Sciatic nerve (tissue), 2 donors: ENCODE results near the gene ARHGAP20. TPM values are rescaled to one million over a fixed set of nuclear protein-coding genes. Genes with fewer than 3 reads are reported as not detected.

Experiments used
- ATAC-seq: fragments of 200-7000 bp; cut with Tn5 transposase; one replicate; pipeline ENCODE4 v1.9.1; 2020; ENCODE audit warnings: mild to moderate bottlenecking, moderate library complexity
- DNase-seq: peaks from one replicate; pipeline ENCODE4 v3.0.0-alpha.2; 2020; ENCODE audit warnings: low spot score
- intact Hi-C: fragments of 100-400 bp; cut with DNase I; formaldehyde crosslinking; loops from one replicate; pipeline ENCODE4 v1.14.2; 2022
- total RNA-seq: library from RNA; stranded (reverse); fragmentation: NEBNext Ultra II Directional; extraction: Animal tissue kit (Norgen Biotek cat#: 25700); gene quantifications from one replicate; pipeline ENCODE4 v1.2.1, GENCODE V29; 2021
- donor health status: DM: no; HTN: no; CAD: no.
- donor health status: DM: no; HTN: no; CAD: no.

ARHGAP20 gene
- total RNA-seq, 1 donor from 2014 or later, result 7.7 TPM

- no peak for ATAC-seq
- DNase-seq, result no peak
- intact Hi-C loops, result no loop called here
These were observed 16.2 kb upstream of the ARHGAP20 start for GRCh38 chr11:110728476-110728875.

DNA sequence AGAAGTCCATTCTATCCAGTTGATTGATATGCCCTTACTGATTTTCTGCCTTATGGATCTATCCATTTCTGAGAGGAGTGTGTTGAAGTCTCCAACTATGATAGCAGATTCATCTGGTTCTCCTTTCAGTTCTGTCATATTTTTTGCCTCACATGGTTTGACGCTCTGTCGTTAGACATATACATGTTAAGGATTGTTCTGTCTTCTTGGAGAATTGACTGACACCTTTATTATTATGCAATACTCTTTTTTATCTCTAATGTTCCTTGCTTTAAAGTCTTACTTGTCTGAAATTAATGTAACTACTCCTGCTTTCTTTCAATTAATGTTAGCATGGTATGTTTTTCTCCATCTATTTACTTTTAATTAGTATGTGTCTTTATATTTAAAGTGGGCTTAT lies 12.1 kb upstream of the ARHGAP20 start:
- intact Hi-C loops, result no loop called here
- no peak for DNase-seq
- ATAC-seq, result no peak

DNA sequence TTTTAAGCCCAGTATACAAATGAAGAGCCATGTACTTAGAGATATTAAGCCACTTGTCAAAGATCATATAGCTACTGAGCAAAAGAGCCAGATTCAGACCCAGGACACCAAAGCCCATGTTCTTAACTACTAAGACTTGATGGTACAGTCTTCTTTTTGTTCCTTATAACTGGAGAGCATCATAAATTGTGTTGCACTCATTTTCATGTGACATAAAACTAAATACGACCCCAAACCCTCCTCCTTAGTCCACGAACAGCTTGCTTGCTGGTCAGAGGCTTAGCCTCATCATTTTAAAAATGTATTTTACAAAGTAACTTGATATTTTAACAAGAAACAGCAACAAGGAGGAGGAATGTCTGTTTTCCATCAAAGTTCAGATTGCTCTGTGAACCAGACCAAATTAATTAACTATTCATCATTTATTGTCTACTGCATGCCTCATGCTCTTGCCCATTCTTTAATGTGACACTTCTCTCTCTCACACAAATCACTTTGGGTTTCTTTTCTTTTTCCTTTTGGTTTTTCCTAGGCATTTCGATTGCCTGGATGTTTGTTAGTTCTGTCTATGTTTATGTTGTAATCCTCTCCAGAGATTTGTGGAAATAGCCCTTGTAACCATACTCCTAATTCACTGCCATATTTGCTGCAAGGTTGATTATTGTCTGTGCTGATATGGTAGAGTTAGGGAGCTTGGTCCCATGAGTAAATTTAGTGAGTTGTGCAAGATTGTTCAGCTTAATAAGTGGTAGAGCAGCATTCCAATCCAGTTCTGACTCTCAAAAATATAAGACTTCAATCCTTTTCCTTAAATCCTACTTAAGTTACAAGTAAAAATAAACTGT lies 8.4 kb upstream of the ARHGAP20 start:
- intact Hi-C loops, result no loop called here
- DNase-seq, result no peak
- ATAC-seq, result peak; percentile 48

DNA sequence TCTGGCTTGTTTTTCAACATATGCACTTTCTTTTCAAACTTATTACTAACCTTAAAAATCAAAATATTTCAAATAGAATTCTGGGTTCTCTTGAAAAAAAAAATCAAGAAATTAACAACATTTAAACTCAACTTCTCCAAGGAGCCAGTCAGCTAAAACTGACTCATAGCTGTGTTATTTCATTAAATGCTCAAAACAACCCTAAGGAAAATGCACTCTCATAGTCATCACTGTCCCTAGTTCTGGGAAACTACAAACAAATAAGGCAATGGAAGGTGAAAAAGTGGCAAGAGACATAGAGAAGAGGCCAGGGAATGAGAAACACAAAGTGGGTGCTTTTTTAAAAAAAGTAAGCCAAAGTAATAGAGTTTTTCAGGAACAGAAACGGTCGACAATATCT lies 4.1 kb upstream of the ARHGAP20 start:
- no peak for DNase-seq
- intact Hi-C loops, result loop anchor here (10.0 kb wide), 1 partner anchor 508 kb away; no protein-coding TSS in a partner anchor
- ATAC-seq, result no peak

DNA sequence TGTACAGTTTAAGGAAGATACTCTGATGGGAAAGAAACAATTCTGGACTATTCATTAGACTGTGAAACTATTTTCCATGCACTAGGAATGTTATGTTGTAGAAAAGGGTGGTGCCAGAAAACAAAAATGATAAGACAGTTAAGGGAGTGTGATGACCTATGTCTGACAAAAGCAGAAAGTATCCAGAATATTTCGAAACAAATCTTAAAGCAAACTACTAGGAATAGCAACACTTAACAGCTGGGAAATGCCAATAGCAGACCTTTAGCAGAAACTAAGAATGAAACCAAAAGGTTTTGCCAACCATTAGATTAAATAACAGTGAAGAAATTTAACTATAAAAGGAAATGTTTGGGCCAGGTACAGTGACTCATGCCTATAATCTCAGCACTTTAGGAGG lies 3.3 kb upstream of the ARHGAP20 start:
- DNase-seq (no peak), ATAC-seq (no peak)
- intact Hi-C loops, result loop anchor here (10.0 kb wide), 1 partner anchor 509 kb away; no protein-coding TSS in a partner anchor

- ATAC-seq (no peak), DNase-seq (no peak)
- intact Hi-C loops, result loop anchor here (10.0 kb wide), 1 partner anchor 511 kb away; no protein-coding TSS in a partner anchor
These were observed 1.2 kb upstream of the ARHGAP20 start for GRCh38 chr11:110713449-110713776.

GRCh38 chr11:110712659-110713448 lies 617 bp upstream of the ARHGAP20 start:
- DNase-seq, result peak; percentile 60
- peak; percentile 84 for ATAC-seq
- intact Hi-C loops, result loop anchor here (10.0 kb wide), 1 partner anchor 512 kb away; no protein-coding TSS in a partner anchor

DNA sequence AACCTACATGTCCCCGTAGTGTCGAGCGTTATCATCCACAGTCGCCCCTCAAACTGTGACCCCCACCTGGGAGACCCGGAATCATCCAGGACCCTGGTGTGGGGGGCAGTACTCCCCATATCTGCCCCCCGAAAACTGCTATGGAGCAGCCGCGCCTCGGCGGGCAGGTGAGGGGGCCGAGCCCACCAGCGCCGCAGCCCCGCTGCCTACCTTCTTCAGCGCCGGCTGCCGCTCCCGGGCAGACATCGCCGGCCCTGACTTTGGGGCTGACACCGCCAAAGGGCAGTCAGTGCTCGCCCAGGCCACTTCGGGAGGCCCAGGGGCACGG lies 825 bp downstream of the ARHGAP20 start:
- no peak for ATAC-seq
- intact Hi-C loops, result loop anchor here (10.0 kb wide), 1 partner anchor 513 kb away; no protein-coding TSS in a partner anchor
- DNase-seq, result no peak

- ATAC-seq (peak; percentile 41), DNase-seq (peak; percentile 75)
- intact Hi-C loops, result loop anchor here (10.0 kb wide), 1 partner anchor 514 kb away; no protein-coding TSS in a partner anchor
These were observed 1.4 kb downstream of the ARHGAP20 start for GRCh38 chr11:110710628-110711381.

DNA sequence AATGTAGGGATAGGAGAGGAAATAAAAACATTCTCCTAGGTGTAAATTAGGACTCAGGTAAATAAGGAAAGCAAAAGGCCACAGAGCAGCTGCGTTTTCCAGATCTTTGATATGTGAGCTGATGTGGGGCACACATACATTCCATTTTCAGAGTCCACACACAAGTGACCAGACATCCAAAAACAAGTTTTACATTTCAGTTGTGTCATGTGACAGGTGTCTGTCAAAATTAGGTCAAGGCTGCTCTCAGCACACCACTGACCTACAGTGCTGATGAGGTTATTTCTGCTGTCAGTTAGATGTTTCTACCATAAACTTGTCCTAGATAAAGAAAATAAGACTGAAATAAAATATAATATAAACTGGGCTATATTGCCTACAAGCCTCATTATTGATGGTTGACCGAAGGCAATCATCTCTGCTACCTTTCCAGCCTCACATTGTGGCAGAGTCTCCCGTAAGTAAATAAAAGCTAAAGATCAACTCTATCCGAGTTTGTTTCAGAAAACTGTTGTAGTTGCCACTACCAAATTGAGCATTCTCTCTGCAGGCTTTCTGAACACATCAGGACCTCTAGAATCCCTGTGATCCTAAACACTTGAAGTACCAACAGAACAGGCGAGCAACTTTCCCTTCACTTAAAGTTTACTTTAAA lies 7.9 kb downstream of the ARHGAP20 start:
- DNase-seq (no peak), ATAC-seq (no peak)
- intact Hi-C loops, result no loop called here

- intact Hi-C loops, result no loop called here
- ATAC-seq, result no peak
- DNase-seq, result no peak
These were observed 20.3 kb downstream of the ARHGAP20 start for GRCh38 chr11:110691926-110692325.

DNA sequence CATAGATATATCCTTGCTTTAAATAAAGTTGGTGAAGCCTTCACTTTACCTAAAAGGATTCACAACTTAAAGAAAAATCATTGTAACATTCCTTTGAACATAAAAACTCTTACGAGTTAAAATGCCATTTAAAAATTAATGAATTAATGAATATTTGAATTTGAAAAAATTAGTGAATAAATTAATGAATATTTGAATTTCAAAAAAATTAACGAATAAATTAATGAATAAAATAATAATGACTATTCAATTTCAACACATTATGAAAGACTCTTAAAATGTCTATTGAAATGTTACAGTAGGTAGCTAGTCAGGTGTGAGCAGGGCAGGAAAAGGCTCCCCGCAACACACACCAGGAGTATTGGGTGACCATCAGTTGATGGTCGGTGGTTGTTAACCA lies 22.9 kb downstream of the ARHGAP20 start:
- ATAC-seq (no peak), DNase-seq (no peak)
- intact Hi-C loops, result no loop called here

DNA sequence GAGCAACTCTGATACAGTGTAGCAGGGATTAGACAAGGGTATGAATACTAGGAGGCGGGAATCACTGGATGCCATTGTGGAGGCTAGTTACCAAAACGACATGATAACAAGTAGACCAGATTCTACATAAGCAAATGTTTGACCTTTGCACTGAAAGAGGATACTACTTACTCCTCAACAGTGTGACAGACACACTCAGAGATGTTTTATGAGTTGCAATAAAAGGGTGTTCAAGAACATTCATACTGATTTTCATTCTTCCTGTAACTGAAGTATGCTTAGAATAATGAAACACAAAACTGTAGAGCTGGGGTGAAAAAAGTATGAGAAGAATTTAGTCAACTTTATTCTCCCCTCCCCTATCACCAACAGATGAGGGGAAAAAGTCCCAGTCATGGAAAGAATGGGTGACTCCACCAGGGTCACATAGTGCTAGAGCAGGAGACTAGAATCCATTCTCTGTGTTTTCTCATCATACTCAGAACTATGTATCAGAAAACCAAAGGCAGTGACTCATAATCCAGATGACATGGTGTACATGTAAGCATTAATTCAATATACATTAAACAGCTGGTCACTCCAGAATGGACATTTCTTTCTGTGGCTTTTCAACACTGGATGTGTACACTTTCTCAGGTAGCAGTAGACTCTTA lies 32.8 kb downstream of the ARHGAP20 start:
- intact Hi-C loops, result no loop called here
- DNase-seq (no peak), ATAC-seq (no peak)

- no peak for ATAC-seq
- intact Hi-C loops, result no loop called here
- DNase-seq, result no peak
These were observed 36.7 kb downstream of the ARHGAP20 start for GRCh38 chr11:110675548-110675947.

DNA sequence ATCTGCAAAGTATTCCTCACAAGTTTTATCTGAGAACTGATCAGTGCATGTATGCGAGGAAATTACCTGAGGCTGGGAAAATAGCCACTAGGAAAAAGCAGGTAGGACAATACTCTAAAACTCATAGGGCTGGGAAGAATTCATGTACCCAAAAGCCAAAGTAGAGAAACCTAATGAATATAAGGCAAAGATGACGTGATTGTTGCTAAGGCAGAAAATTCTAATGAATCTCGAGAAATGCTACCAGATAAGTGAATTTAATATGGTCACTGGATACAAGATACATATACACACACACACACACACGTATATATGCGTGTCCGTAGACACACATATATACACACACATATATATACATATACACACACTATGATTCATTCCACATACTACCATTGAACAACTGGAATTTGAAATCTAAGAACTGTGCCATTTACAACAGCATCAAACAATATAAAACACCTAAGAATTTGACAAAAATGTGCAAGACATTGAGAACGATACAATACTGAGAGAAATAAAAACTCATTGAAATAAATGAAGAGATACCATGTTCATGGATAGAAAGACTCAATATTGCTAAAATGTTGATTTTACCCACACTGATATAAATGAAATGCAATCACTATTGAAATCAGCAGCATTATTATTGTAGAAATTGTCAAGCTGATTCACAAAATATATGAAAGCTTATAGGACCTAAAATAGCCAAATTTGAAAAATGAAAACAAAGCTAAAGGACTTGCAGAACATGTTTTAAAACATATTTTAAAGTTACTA lies 46.4 kb downstream of the ARHGAP20 start:
- intact Hi-C loops, result no loop called here
- no peak for ATAC-seq
- no peak for DNase-seq

DNA sequence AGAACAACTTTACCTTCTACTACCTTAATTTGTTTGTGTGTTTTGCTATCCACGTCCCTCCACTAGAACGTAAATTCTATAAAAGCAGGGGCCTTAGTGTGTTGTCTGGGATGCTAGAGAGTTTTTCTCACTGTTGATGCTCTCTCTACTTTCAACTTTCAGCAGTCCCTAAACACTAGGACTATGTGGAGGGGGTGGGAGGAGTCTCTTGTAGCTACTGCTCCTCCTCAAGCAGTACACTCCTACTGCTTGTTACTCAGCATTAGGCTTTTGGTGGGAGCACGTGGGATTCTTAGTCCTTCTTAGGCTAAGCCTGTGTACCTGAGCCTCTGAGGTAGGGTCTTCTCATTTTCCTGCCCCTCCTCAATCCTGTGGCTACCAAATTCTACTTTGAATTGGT lies 56.3 kb downstream of the ARHGAP20 start:
- no peak for ATAC-seq
- intact Hi-C loops, result no loop called here
- no peak for DNase-seq

DNA sequence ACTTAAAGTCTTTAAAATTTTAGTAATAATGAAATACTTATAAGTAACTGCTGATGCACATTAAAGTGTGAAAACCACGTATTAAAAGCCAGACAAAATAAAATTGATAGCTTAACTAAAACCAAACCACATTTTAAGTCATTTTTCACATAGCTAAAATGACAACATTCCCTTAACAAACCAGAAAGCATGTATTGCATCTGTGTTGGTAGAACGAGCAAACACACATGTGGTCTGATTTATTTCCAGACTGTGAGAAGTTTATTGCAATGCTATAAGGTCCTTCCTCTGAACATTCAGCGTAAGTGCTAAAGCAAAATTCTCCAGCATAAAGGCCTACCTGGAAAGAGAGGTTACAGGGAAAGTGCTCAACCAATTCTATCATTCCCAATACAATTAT lies 57.8 kb downstream of the ARHGAP20 start:
- DNase-seq, result no peak
- intact Hi-C loops, result no loop called here
- no peak for ATAC-seq

GRCh38 chr11:110645253-110645652 lies 67.0 kb downstream of the ARHGAP20 start:
- no peak for ATAC-seq
- intact Hi-C loops, result no loop called here
- DNase-seq, result no peak
